HepG2 (cell line): ENCODE data around the gene AGK.

Experiments used
- ETV5 ChIP-seq: IDR thresholded peaks from 2 replicates; pipeline ENCODE4 v1.6.1; 2018; ENCODE audit warnings: missing biosample characterization, missing genetic modification reagents, inconsistent platforms, borderline replicate concordance
- ETV6 ChIP-seq: sonication (generic); formaldehyde crosslinking; conservative IDR thresholded peaks from 2 replicates; pipeline ENCODE4 v1.4.0; 2020; ENCODE audit warnings: missing genetic modification reagents
- GMEB1 ChIP-seq: sonication (generic); formaldehyde crosslinking; IDR thresholded peaks from 2 replicates; pipeline ENCODE4 v1.5.1; 2020; ENCODE audit warnings: missing genetic modification reagents, mild to moderate bottlenecking, borderline replicate concordance
- KLF9 ChIP-seq: IDR thresholded peaks from 2 replicates; pipeline ENCODE4 v1.6.1; 2016; ENCODE audit warnings: low read depth
- NR2F6 ChIP-seq, 2 experiments: IDR thresholded peaks; 2 replicates each; pipeline ENCODE4 v1.6.1; 2016; ENCODE audit warnings: antibody characterized with exemption in 1 of 2, mild to moderate bottlenecking in 1 of 2
- PAX8 ChIP-seq: sonication (generic); formaldehyde crosslinking; IDR thresholded peaks from 2 replicates; pipeline ENCODE4 v1.8.0; 2022; ENCODE audit warnings: mild to moderate bottlenecking, missing genetic modification reagents, borderline replicate concordance
- SP1 ChIP-seq, 2 experiments: fragments of 450-650 bp in 1 of 2; sonication (generic) in 1 of 2; formaldehyde crosslinking in 1 of 2; IDR thresholded peaks; 2 replicates each; pipeline versions ENCODE4 v1.4.0 to v1.6.1; 2016 to 2020; ENCODE audit warnings: missing genetic modification reagents in 1 of 2
- ZBTB42 ChIP-seq: sonication (generic); formaldehyde crosslinking; IDR thresholded peaks from 2 replicates; pipeline ENCODE4 v1.5.0; 2020; ENCODE audit warnings: mild to moderate bottlenecking, missing genetic modification reagents
- ZNF431 ChIP-seq: sonication (generic); formaldehyde crosslinking; IDR thresholded peaks from 2 replicates; pipeline ENCODE4 v1.9.0; 2022; ENCODE audit warnings: missing genetic modification reagents, low read depth, mild to moderate bottlenecking, borderline replicate concordance
- TF ChIP-seq, protein P1 (sequence below): sonication (generic); formaldehyde crosslinking; IDR thresholded peaks from 2 replicates; pipeline ENCODE4 v1.4.0; 2020; ENCODE audit warnings: missing genetic modification reagents, mild to moderate bottlenecking, borderline replicate concordance
- TF ChIP-seq, protein P2 (sequence below), 2 experiments: fragments of 450-650 bp in 1 of 2; sonication (generic) in 1 of 2; formaldehyde crosslinking in 1 of 2; IDR thresholded peaks; 2 replicates each; pipeline versions ENCODE4 v1.6.1 to v1.8.0; 2016 to 2022; ENCODE audit warnings: antibody characterized with exemption in 1 of 2, mild to moderate bottlenecking in 1 of 2, missing genetic modification reagents in 1 of 2

GRCh38 chr7:141534757-141535737 lies 16.2 kb upstream of the AGK start:
- TF ChIP-seq, protein P1, sequence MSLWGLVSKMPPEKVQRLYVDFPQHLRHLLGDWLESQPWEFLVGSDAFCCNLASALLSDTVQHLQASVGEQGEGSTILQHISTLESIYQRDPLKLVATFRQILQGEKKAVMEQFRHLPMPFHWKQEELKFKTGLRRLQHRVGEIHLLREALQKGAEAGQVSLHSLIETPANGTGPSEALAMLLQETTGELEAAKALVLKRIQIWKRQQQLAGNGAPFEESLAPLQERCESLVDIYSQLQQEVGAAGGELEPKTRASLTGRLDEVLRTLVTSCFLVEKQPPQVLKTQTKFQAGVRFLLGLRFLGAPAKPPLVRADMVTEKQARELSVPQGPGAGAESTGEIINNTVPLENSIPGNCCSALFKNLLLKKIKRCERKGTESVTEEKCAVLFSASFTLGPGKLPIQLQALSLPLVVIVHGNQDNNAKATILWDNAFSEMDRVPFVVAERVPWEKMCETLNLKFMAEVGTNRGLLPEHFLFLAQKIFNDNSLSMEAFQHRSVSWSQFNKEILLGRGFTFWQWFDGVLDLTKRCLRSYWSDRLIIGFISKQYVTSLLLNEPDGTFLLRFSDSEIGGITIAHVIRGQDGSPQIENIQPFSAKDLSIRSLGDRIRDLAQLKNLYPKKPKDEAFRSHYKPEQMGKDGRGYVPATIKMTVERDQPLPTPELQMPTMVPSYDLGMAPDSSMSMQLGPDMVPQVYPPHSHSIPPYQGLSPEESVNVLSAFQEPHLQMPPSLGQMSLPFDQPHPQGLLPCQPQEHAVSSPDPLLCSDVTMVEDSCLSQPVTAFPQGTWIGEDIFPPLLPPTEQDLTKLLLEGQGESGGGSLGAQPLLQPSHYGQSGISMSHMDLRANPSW = no peak
- TF ChIP-seq ZNF431 (CRISPR knock-in tag) (no peak), ZBTB42 (CRISPR knock-in tag) (no peak), KLF9 (CRISPR knock-in tag) (no peak), SP1 (IDR thresholded peaks at IDR 0.05) (no peak), SP1 (CRISPR knock-in tag; IDR thresholded peaks at IDR 0.05) (no peak), ETV6 (CRISPR knock-in tag) (no peak), ETV5 (CRISPR knock-in tag) (no peak), PAX8 (CRISPR knock-in tag) (no peak), GMEB1 (CRISPR knock-in tag) (no peak), NR2F6 (IDR thresholded peaks at IDR 0.05) (no peak), NR2F6 (CRISPR knock-in tag; IDR thresholded peaks at IDR 0.05) (no peak)
- TF ChIP-seq, protein P2, sequence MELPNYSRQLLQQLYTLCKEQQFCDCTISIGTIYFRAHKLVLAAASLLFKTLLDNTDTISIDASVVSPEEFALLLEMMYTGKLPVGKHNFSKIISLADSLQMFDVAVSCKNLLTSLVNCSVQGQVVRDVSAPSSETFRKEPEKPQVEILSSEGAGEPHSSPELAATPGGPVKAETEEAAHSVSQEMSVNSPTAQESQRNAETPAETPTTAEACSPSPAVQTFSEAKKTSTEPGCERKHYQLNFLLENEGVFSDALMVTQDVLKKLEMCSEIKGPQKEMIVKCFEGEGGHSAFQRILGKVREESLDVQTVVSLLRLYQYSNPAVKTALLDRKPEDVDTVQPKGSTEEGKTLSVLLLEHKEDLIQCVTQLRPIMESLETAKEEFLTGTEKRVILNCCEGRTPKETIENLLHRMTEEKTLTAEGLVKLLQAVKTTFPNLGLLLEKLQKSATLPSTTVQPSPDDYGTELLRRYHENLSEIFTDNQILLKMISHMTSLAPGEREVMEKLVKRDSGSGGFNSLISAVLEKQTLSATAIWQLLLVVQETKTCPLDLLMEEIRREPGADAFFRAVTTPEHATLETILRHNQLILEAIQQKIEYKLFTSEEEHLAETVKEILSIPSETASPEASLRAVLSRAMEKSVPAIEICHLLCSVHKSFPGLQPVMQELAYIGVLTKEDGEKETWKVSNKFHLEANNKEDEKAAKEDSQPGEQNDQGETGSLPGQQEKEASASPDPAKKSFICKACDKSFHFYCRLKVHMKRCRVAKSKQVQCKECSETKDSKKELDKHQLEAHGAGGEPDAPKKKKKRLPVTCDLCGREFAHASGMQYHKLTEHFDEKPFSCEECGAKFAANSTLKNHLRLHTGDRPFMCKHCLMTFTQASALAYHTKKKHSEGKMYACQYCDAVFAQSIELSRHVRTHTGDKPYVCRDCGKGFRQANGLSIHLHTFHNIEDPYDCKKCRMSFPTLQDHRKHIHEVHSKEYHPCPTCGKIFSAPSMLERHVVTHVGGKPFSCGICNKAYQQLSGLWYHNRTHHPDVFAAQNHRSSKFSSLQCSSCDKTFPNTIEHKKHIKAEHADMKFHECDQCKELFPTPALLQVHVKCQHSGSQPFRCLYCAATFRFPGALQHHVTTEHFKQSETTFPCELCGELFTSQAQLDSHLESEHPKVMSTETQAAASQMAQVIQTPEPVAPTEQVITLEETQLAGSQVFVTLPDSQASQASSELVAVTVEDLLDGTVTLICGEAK (IDR thresholded peaks at IDR 0.05) = no peak
- TF ChIP-seq, protein P2 (CRISPR knock-in tag; IDR thresholded peaks at IDR 0.05) = no peak
